Esophagus squamous epithelium (tissue), 5 donors: ENCODE data around the gene ZNHIT1. TPM values are rescaled to one million over a fixed set of nuclear protein-coding genes. Genes with fewer than 3 reads are reported as not detected.

Source experiments
- DNase-seq: peaks from one replicate; lab custom pipeline; 2025; lab: John Stamatoyannopoulos, UW
- H3K27ac ChIP-seq, 4 donors: fragments of 200-600 bp; sonication (generic); one replicate each; pipeline ENCODE4 v1.5.1; 2016 to 2019; ENCODE audit warnings: mild to moderate bottlenecking in 1 of 4
- H3K27me3 ChIP-seq, 4 donors: fragments of 200-600 bp; sonication (generic); 1 replicate in 3 of 4; 2 replicates in 1 of 4; pipeline versions ENCODE4 v1.5.1 to v1.6.0; 2017 to 2021; ENCODE audit warnings: antibody characterized with exemption in 1 of 4
- H3K36me3 ChIP-seq, 3 donors: fragments of 200-600 bp; sonication (generic); one replicate each; pipeline ENCODE4 v1.5.1; 2016 to 2019
- H3K4me1 ChIP-seq, 3 donors: fragments of 200-600 bp; sonication (generic); one replicate each; pipeline ENCODE4 v1.5.1; 2017 to 2019
- H3K4me3 ChIP-seq, 4 donors: fragments of 200-600 bp; sonication (generic); 1 replicate in 3 of 4; 2 replicates in 1 of 4; pipeline ENCODE4 v1.5.1; 2016 to 2019; ENCODE audit warnings: mild to moderate bottlenecking in 2 of 4, moderate library complexity in 1 of 4
- H3K9me3 ChIP-seq, 3 donors: fragments of 200-600 bp; sonication (generic); one replicate each; pipeline ENCODE4 v1.5.1; 2016 to 2019
- CTCF ChIP-seq, 6 experiments: fragments of 450-650 bp in 4 of 6; fragments of 200-600 bp in 2 of 6; sonication (generic) in 2 of 6; IDR thresholded peaks; one replicate each; pipeline ENCODE4 v1.5.1; 2016 to 2019; ENCODE audit warnings: antibody characterized with exemption in 6 of 6, mild to moderate bottlenecking in 4 of 6, moderate library complexity in 4 of 6
- POLR2A ChIP-seq, 4 donors: fragments of 450-650 bp; IDR thresholded peaks; one replicate each; pipeline ENCODE4 v1.6.1; 2017; ENCODE audit warnings: antibody characterized with exemption in 4 of 4, mild to moderate bottlenecking in 4 of 4, moderate library complexity in 3 of 4
- WGBS, 2 donors: methylation state at CpG; one replicate each; pipeline ENCODE4 v1.1.5; 2018; 5-methylcytosine and 5-hydroxymethylcytosine counted together
- intact Hi-C: fragments of 100-400 bp; cut with DNase I; formaldehyde crosslinking; loops from one replicate; pipeline ENCODE4 v1.15.0; 2022
- total RNA-seq, 4 donors: library from RNA; depleted of rRNA; stranded (reverse); fragments of >200 nt; gene quantifications; one replicate each; pipeline ENCODE4 v1.1.0, GENCODE V29; 2016
- donor health status: DM: yes; HTN: yes; CAD: no.

ZNHIT1 gene
- total RNA-seq, 4 donors from 2014 or later = 51.3 to 87.9 (median 64.4) TPM

GRCh38 chr7:101225650-101226049 lies 7.7 kb downstream of the ZNHIT1 start:
- Histone ChIP-seq H3K9me3 (no peaks in the 10 kb centered on the region), H3K4me1 (peaks cover 0 to 12% (median 0%) of the 10 kb centered on the region in 3 donors), H3K4me3 (no peak overlapping the region), H3K27me3 (no peaks in the 10 kb centered on the region), H3K36me3 (peaks cover 23 to 93% (median 24%) of the 10 kb centered on the region in 3 donors), H3K27ac (no peak overlapping the region)
- intact Hi-C loops = no loop called here
- WGBS, 2 donors = 84 to 96% methylated on average over 5 to 6 of the region's 6 CpGs
- DNase-seq = no peak
- TF ChIP-seq POLR2A (IDR thresholded peaks at IDR 0.05) = no peak
- no peak for TF ChIP-seq CTCF (IDR thresholded peaks at IDR 0.05)

- Histone ChIP-seq H3K27me3 (no peaks in the 10 kb centered on the region), H3K4me1 (peaks cover under 1 to 9% (median 3%) of the 10 kb centered on the region in 3 donors), H3K4me3 (no peak overlapping the region), H3K36me3 (peaks cover 23 to 83% (median 24%) of the 10 kb centered on the region in 3 donors), H3K9me3 (no peaks in the 10 kb centered on the region), H3K27ac (no peak overlapping the region)
- no peak for DNase-seq
- 84 to 91% methylated on average over 8 to 9 of the region's 9 CpGs for WGBS, 2 donors
- no peak for TF ChIP-seq CTCF (IDR thresholded peaks at IDR 0.05)
- no peak for TF ChIP-seq POLR2A (IDR thresholded peaks at IDR 0.05)
- intact Hi-C loops = no loop called here
These were observed 8.8 kb downstream of the ZNHIT1 start for GRCh38 chr7:101226721-101227120.

- no peaks in the 10 kb centered on the region for H3K9me3 ChIP-seq
- intact Hi-C loops = no loop called here
- TF ChIP-seq POLR2A (IDR thresholded peaks at IDR 0.05) (no peak), CTCF (IDR thresholded peaks at IDR 0.05) (no peak)
- peaks cover 7 to 41% (median 11%) of the 10 kb centered on the region in 3 donors for H3K4me1 ChIP-seq
- H3K27ac ChIP-seq = peak overlapping the region; percentile 62 to 81 (median 70)
- H3K4me3 ChIP-seq = peak overlapping the region in 3 of 4 donors; percentile 45 to 63 (median 47)
- DNase-seq = no peak
- no peaks in the 10 kb centered on the region for H3K27me3 ChIP-seq
- peaks cover 0 to 46% (median 9%) of the 10 kb centered on the region in 3 donors for H3K36me3 ChIP-seq
- WGBS, 2 donors = 50 to 60% methylated on average over 5 to 6 of the region's 7 CpGs
These were observed 13.7 kb downstream of the ZNHIT1 start for GRCh38 chr7:101231644-101232043.

- peaks cover 0 to 46% (median 4%) of the 10 kb centered on the region in 3 donors for H3K36me3 ChIP-seq
- intact Hi-C loops = no loop called here
These were observed 14.3 kb downstream of the ZNHIT1 start for GRCh38 chr7:101232141-101232850.

More at GRCh38 chr7:101232141-101232850, 14.3 kb downstream of the ZNHIT1 start:
- peak overlapping the region; percentile 28 to 63 (median 46) for H3K4me3 ChIP-seq
- DNase-seq = no peak
- H3K27me3 ChIP-seq = no peaks in the 10 kb centered on the region
- peak in 1 of 4 donors; percentile 23 for TF ChIP-seq POLR2A (IDR thresholded peaks at IDR 0.05)
- TF ChIP-seq CTCF (IDR thresholded peaks at IDR 0.05) = no peak
- peaks cover 7 to 47% (median 15%) of the 10 kb centered on the region in 3 donors for H3K4me1 ChIP-seq
- 17% methylated on average over 6 of the region's 52 CpGs; no CpG with 5 or more reads in 1 of the 2 donors for WGBS, 2 donors
- H3K9me3 ChIP-seq = no peaks in the 10 kb centered on the region
- peak overlapping the region; percentile 62 to 81 (median 70) for H3K27ac ChIP-seq
